DND-41 (cell line): ENCODE results near the gene PGBD5.

Source experiments
- ATAC-seq: fragments of 200-7000 bp; cut with Tn5 transposase; 3 replicates; pipeline ENCODE4 v1.9.1; 2021; ENCODE audit warnings: low read depth; ENCODE audit not compliant: insufficient read depth
- DNase-seq: peaks from one replicate; pipeline ENCODE4 v3.0.0-alpha.2; 2020
- H2AFZ ChIP-seq: 2 replicates; pipeline ENCODE4 v1.6.0; 2012; ENCODE audit warnings: low read depth, low read length
- H3K27ac ChIP-seq: 2 replicates; pipeline ENCODE4 v1.5.1; 2012; ENCODE audit warnings: low read length, inconsistent platforms
- H3K27me3 ChIP-seq: fragments of 200-600 bp; sonication (generic); 2 replicates; pipeline ENCODE4 v1.6.0; 2012; ENCODE audit warnings: low read length, mild to moderate bottlenecking, inconsistent platforms; ENCODE audit not compliant: insufficient read depth, poor library complexity
- H3K36me3 ChIP-seq: 2 replicates; pipeline ENCODE4 v1.5.1; 2012; ENCODE audit warnings: low read length, inconsistent platforms; ENCODE audit not compliant: insufficient read depth
- H3K4me1 ChIP-seq: 2 replicates; pipeline ENCODE4 v1.5.1; 2012; ENCODE audit warnings: mild to moderate bottlenecking, low read length; ENCODE audit not compliant: insufficient read depth
- H3K4me2 ChIP-seq: 2 replicates; pipeline ENCODE4 v1.6.0; 2012; ENCODE audit warnings: mild to moderate bottlenecking, moderate library complexity, low read length, inconsistent platforms; ENCODE audit not compliant: insufficient read depth
- H3K4me3 ChIP-seq, 2 experiments: fragments of 200-600 bp in 1 of 2; shearing (Covaris generic) in 1 of 2; 2 replicates each; pipeline ENCODE4 v1.5.1; 2012 to 2016; ENCODE audit warnings: inconsistent platforms in 2 of 2, low read length in 2 of 2, mild to moderate bottlenecking in 2 of 2, low read depth in 1 of 2, moderate library complexity in 1 of 2
- H3K79me2 ChIP-seq: 2 replicates; pipeline ENCODE4 v1.6.0; 2012; ENCODE audit warnings: low read length, inconsistent platforms; ENCODE audit not compliant: insufficient read depth
- H3K9ac ChIP-seq: 2 replicates; pipeline ENCODE4 v1.6.0; 2012; ENCODE audit warnings: low read depth, mild to moderate bottlenecking, inconsistent platforms, low read length, moderate library complexity
- H3K9me3 ChIP-seq: 2 replicates; pipeline ENCODE4 v1.5.1; 2012; ENCODE audit warnings: low read length, moderate library complexity, mild to moderate bottlenecking, inconsistent platforms; ENCODE audit not compliant: insufficient read depth, severe bottlenecking
- H4K20me1 ChIP-seq: 2 replicates; pipeline ENCODE4 v1.6.0; 2012; ENCODE audit warnings: low read length; ENCODE audit not compliant: insufficient read depth
- CTCF ChIP-seq: IDR thresholded peaks from 2 replicates; pipeline ENCODE4 v1.5.1; 2012; ENCODE audit warnings: borderline replicate concordance, low read length, moderate library complexity, mild to moderate bottlenecking; ENCODE audit not compliant: poor library complexity, severe bottlenecking; ENCODE audit errors: extremely low read depth
- EZH2 ChIP-seq: IDR thresholded peaks from 3 replicates; pipeline ENCODE4 v1.6.1; 2012; ENCODE audit warnings: borderline replicate concordance, low read depth, mild to moderate bottlenecking, moderate library complexity, low read length, inconsistent platforms; ENCODE audit not compliant: severe bottlenecking

PGBD5 gene

GRCh38 chr1:230339033-230339432 is 87.1 kb downstream of the PGBD5 start:
- Histone ChIP-seq H3K4me1 (no peaks in the 10 kb centered on the region), H2AFZ (no peak overlapping the region), H4K20me1 (no peaks in the 10 kb centered on the region; the same call in 1 of the 2 replicates), H3K4me2 (no peak overlapping the region), H3K79me2 (no peaks in the 10 kb centered on the region), H3K27ac (no peak overlapping the region), H3K4me3 (no peak overlapping the region), H3K9me3 (no peaks in the 10 kb centered on the region), H3K27me3 (peaks cover 4% of the 10 kb centered on the region), H3K9ac (no peak overlapping the region), H3K36me3 (no peaks in the 10 kb centered on the region)
- ATAC-seq (no peak), DNase-seq (no peak)
- TF ChIP-seq EZH2 (no peak), CTCF (no peak)

DNA sequence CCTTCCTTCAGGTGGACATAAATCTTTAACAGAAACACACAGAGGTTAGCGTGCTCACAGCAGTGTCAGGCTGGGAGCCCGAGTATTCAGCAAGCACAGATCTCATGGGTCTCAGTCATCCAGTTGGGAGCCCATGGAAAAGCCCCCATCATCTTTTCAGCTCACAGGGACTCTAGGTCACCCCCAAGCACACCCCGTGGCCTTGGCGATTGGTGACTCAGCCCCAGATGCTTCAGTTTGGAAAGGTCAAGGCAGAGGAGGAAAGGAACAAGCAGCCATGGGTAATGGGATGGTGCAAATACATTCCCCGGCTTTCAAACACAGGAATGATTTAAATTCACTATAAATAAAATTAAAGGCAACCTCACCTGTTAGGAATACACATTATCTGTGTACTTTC is 88.9 kb downstream of the PGBD5 start:
- no peak for TF ChIP-seq EZH2
- TF ChIP-seq CTCF, result no peak
- Histone ChIP-seq H3K27ac (no peak overlapping the region), H3K9me3 (no peaks in the 10 kb centered on the region), H3K36me3 (no peaks in the 10 kb centered on the region), H3K9ac (no peak overlapping the region), H2AFZ (no peak overlapping the region), H3K27me3 (peaks cover 4% of the 10 kb centered on the region), H3K79me2 (no peaks in the 10 kb centered on the region), H3K4me1 (no peaks in the 10 kb centered on the region), H4K20me1 (no peaks in the 10 kb centered on the region; the same call in 1 of the 2 replicates), H3K4me3 (no peak overlapping the region), H3K4me2 (no peak overlapping the region)
- DNase-seq, result no peak
- ATAC-seq, result no peak

- Histone ChIP-seq H4K20me1 (no peaks in the 10 kb centered on the region; the same call in 1 of the 2 replicates), H3K9ac (no peak overlapping the region), H3K4me3 (no peak overlapping the region), H3K27ac (no peak overlapping the region), H3K27me3 (peaks cover 4% of the 10 kb centered on the region), H3K36me3 (no peaks in the 10 kb centered on the region), H3K4me1 (no peaks in the 10 kb centered on the region), H2AFZ (no peak overlapping the region), H3K79me2 (no peaks in the 10 kb centered on the region), H3K9me3 (no peaks in the 10 kb centered on the region), H3K4me2 (no peak overlapping the region)
- no peak for DNase-seq
- no peak for ATAC-seq
- TF ChIP-seq CTCF (no peak), EZH2 (no peak)
Measured at GRCh38 chr1:230335861-230336522, 90.1 kb downstream of the PGBD5 start.
